Endothelial cell of umbilical vein (primary cell): ENCODE measurements around the gene TTC36. TPM values are rescaled to one million over a fixed set of nuclear protein-coding genes. Genes with fewer than 3 reads are reported as not detected.

Experiments used
- BruUV-seq: library from RNA; stranded (reverse); fragments of 400-500 nt; replicated peaks from 2 replicates; lab custom pipeline; 2021; lab: Mats Ljungman, UMichigan
- CTCF ChIA-PET: fragments of 300-600, 350-600 bp; sonication (Branson Sonifier 250); formaldehyde crosslinking; loops from one replicate; lab custom pipeline; 2021; ENCODE audit warnings: antibody characterized with exemption, inconsistent platforms; lab: Charles Lee
- POLR2A ChIA-PET: fragments of 300-600, 350-600 bp; sonication (Branson Sonifier 250); formaldehyde crosslinking; loops from one replicate; lab custom pipeline; 2021; ENCODE audit warnings: antibody characterized with exemption, inconsistent platforms; lab: Charles Lee
- DNase-seq: peaks from one replicate; pipeline ENCODE4 v3.0.0-alpha.2; 2011; ENCODE audit warnings: low read depth, low spot score
- FAIRE-seq: peaks from 2 replicates; lab custom pipeline; 2011; peaks lifted over from hg19 to GRCh38; lab: Jason Lieb, UNC
- H2AFZ ChIP-seq: 2 replicates; pipeline ENCODE4 v1.6.0; 2012; ENCODE audit warnings: low read depth, low read length, control low read depth, inconsistent platforms
- H3K27ac ChIP-seq: 2 replicates; pipeline ENCODE4 v1.5.1; 2011; ENCODE audit warnings: low read depth, mild to moderate bottlenecking, control low read depth, low read length, moderate library complexity; ENCODE audit not compliant: insufficient read depth
- H3K27me3 ChIP-seq, 2 experiments: 2 replicates each; pipeline versions ENCODE4 v1.6.0 to v1.6.1; 2011; ENCODE audit warnings: low read length in 2 of 2, mixed read lengths in 1 of 2; ENCODE audit not compliant: control insufficient read depth in 2 of 2, insufficient read depth in 2 of 2
- H3K36me3 ChIP-seq, 2 experiments: 2 replicates in 1 of 2; 3 replicates in 1 of 2; pipeline ENCODE4 v1.5.1; 2011; ENCODE audit warnings: low read length in 2 of 2, mild to moderate bottlenecking in 1 of 2, moderate library complexity in 1 of 2; ENCODE audit not compliant: control insufficient read depth in 2 of 2, insufficient read depth in 2 of 2; ENCODE audit errors: extremely low read depth in 1 of 2
- H3K4me1 ChIP-seq: 3 replicates; pipeline ENCODE4 v1.5.1; 2011; ENCODE audit warnings: mild to moderate bottlenecking, low read length; ENCODE audit not compliant: control insufficient read depth, insufficient read depth; ENCODE audit errors: extremely low read depth
- H3K4me2 ChIP-seq: 2 replicates; pipeline ENCODE4 v1.6.1; 2011; ENCODE audit warnings: low read length, control low read depth, mixed read lengths; ENCODE audit not compliant: insufficient read depth
- H3K4me3 ChIP-seq, 3 experiments: fragments of 200-600 bp in 1 of 3; sonication (generic), shearing (Covaris generic) in 1 of 3; replicated peaks in 1 of 3; 2 replicates each; pipeline ENCODE4 v1.5.1; 2011 to 2016; ENCODE audit warnings: control low read depth in 3 of 3, low read length in 3 of 3, mild to moderate bottlenecking in 2 of 3, inconsistent platforms in 1 of 3, low read depth in 1 of 3, moderate library complexity in 1 of 3; ENCODE audit not compliant: insufficient read depth in 1 of 3
- H3K79me2 ChIP-seq: 2 replicates; pipeline ENCODE4 v1.6.0; 2012; ENCODE audit warnings: low read length, inconsistent platforms; ENCODE audit not compliant: control insufficient read depth, insufficient read depth
- H3K9ac ChIP-seq: replicated peaks from 2 replicates; pipeline ENCODE3; 2011; ENCODE audit warnings: low read length, control low read depth; ENCODE audit not compliant: insufficient read depth; ENCODE audit errors: extremely low read depth
- H3K9me1 ChIP-seq: replicated peaks from 3 replicates; pipeline ENCODE4 v1.6.0; 2011; ENCODE audit warnings: mild to moderate bottlenecking, low read length; ENCODE audit not compliant: control insufficient read depth, insufficient read depth; ENCODE audit errors: extremely low read depth
- H3K9me3 ChIP-seq: replicated peaks from 2 replicates; pipeline ENCODE4 v1.5.1; 2012; ENCODE audit warnings: low read length, inconsistent platforms; ENCODE audit not compliant: control insufficient read depth, insufficient read depth
- H4K20me1 ChIP-seq: replicated peaks from 2 replicates; pipeline ENCODE3; 2011; ENCODE audit warnings: mild to moderate bottlenecking, low read length; ENCODE audit not compliant: control insufficient read depth, insufficient read depth; ENCODE audit errors: extremely low read depth
- EZH2 ChIP-seq: IDR thresholded peaks from 2 replicates; pipeline ENCODE4 v1.6.1; 2012; ENCODE audit warnings: borderline replicate concordance, low read depth, mild to moderate bottlenecking, moderate library complexity, low read length, inconsistent platforms; ENCODE audit not compliant: severe bottlenecking
- FOS ChIP-seq: IDR thresholded peaks from 2 replicates; pipeline ENCODE4 v1.6.1; 2011; ENCODE audit warnings: mild to moderate bottlenecking, low read length, moderate library complexity, borderline replicate concordance; ENCODE audit not compliant: insufficient read depth
- JUN ChIP-seq: IDR thresholded peaks from 2 replicates; pipeline ENCODE4 v1.6.1; 2011; ENCODE audit warnings: borderline replicate concordance, low read depth; ENCODE audit not compliant: insufficient read length, insufficient read depth
- MYC ChIP-seq: IDR thresholded peaks from one replicate; pipeline ENCODE4 v1.6.1; 2011; ENCODE audit warnings: mild to moderate bottlenecking, low read depth, low read length
- POLR2A ChIP-seq: IDR thresholded peaks from 2 replicates; pipeline ENCODE4 v1.6.1; 2012; ENCODE audit warnings: low read depth, mild to moderate bottlenecking, control low read depth, low read length
- POLR2AphosphoS5 ChIP-seq: IDR thresholded peaks from 2 replicates; pipeline ENCODE4 v1.6.1; 2012; ENCODE audit warnings: low read depth, mild to moderate bottlenecking, control low read depth, low read length, moderate library complexity; ENCODE audit not compliant: insufficient read depth
- dilution Hi-C: fragments of 300-500 bp; cut with MboI; formaldehyde crosslinking; loops from one replicate; pipeline ENCODE4 v1.15.0; 2019; ENCODE audit warnings: low sequenced_read_pairs; ENCODE audit not compliant: extremely low pct_ligation_motif_present
- intact Hi-C: fragments of 100-400 bp; cut with micrococcal nuclease; formaldehyde crosslinking; loops from one replicate; pipeline ENCODE4 v1.10.0; 2022
- polyA plus RNA-seq, 4 experiments: library from polyadenylated mRNA; depleted of rRNA in 3 of 4; stranded (reverse) in 3 of 4; unstranded in 1 of 4; fragments of >200 nt; gene quantifications; 2 replicates each; pipeline versions ENCODE4 v1.2.1 to v1.2.3, GENCODE V29; 2011 to 2012; ENCODE audit warnings: missing spikeins in 1 of 4
- total RNA-seq: library from RNA; stranded (reverse); gene quantifications from 2 replicates; pipeline ENCODE4 v1.2.3, GENCODE V29; 2021
- TF ChIP-seq, protein P1 (sequence below), 2 donors: IDR thresholded peaks; 1 replicate in 1 of 2; 2 replicates in 1 of 2; pipeline ENCODE4 v1.5.1; 2011; ENCODE audit warnings: low read length in 2 of 2, mild to moderate bottlenecking in 2 of 2, moderate library complexity in 2 of 2, control low read depth in 1 of 2, inconsistent platforms in 1 of 2, low read depth in 1 of 2; ENCODE audit not compliant: insufficient read depth in 1 of 2; ENCODE audit errors: extremely low read depth in 1 of 2
- TF ChIP-seq, protein P2 (sequence below): IDR thresholded peaks from 2 replicates; pipeline ENCODE4 v1.6.1; 2011; ENCODE audit not compliant: insufficient read depth, insufficient read length

TTC36 gene
- total and polyA plus RNA-seq, 2 donors (not counting 3 experiments of a cell fraction or from before 2014, with no cell fraction given) = 0.60 TPM; not detected in 1

DNA sequence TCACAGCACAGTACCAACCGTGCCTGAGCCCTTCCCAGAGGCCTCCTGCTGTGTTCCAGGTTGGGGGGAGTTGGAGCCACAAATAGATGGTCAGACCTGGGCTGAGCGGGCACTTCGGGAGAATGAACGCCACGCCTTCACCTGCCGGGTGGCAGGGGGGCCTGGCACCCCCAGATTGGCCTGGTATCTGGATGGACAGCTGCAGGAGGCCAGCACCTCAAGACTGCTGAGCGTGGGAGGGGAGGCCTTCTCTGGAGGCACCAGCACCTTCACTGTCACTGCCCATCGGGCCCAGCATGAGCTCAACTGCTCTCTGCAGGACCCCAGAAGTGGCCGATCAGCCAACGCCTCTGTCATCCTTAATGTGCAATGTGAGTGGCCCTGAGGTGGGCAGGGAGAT, 4.8 kb downstream of the TTC36 start:
- H3K4me1 ChIP-seq = peaks cover 10% of the 10 kb centered on the region
- BruUV-seq = no TSS peak
- ChIA-PET POLR2A (no interaction called here), CTCF (no interaction called here)
- dilution Hi-C loops (no loop called here), intact Hi-C loops (no loop called here)
- H3K9me1 ChIP-seq = no peaks in the 10 kb centered on the region
- H2AFZ ChIP-seq = no peak overlapping the region
- H4K20me1 ChIP-seq = no peaks in the 10 kb centered on the region
- FAIRE-seq = no peak
- no peak overlapping the region for H3K9ac ChIP-seq
- H3K27ac ChIP-seq = no peak overlapping the region
- TF ChIP-seq POLR2A (no peak), JUN (no peak), EZH2 (no peak), FOS (no peak), MYC (no peak), POLR2AphosphoS5 (no peak)
- TF ChIP-seq, protein P1, sequence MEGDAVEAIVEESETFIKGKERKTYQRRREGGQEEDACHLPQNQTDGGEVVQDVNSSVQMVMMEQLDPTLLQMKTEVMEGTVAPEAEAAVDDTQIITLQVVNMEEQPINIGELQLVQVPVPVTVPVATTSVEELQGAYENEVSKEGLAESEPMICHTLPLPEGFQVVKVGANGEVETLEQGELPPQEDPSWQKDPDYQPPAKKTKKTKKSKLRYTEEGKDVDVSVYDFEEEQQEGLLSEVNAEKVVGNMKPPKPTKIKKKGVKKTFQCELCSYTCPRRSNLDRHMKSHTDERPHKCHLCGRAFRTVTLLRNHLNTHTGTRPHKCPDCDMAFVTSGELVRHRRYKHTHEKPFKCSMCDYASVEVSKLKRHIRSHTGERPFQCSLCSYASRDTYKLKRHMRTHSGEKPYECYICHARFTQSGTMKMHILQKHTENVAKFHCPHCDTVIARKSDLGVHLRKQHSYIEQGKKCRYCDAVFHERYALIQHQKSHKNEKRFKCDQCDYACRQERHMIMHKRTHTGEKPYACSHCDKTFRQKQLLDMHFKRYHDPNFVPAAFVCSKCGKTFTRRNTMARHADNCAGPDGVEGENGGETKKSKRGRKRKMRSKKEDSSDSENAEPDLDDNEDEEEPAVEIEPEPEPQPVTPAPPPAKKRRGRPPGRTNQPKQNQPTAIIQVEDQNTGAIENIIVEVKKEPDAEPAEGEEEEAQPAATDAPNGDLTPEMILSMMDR (IDR thresholded peaks at IDR 0.05; ENCODE audit: extremely low read depth in 1 of 2, insufficient read depth in 1 of 2, low read depth in 1 of 2, low read length in 2 of 2) = no peak
- TF ChIP-seq, protein P2, sequence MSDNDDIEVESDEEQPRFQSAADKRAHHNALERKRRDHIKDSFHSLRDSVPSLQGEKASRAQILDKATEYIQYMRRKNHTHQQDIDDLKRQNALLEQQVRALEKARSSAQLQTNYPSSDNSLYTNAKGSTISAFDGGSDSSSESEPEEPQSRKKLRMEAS = no peak
- no peak for DNase-seq
- H3K79me2 ChIP-seq = no peaks in the 10 kb centered on the region
- H3K27me3 ChIP-seq = no peaks in the 10 kb centered on the region
- no peak overlapping the region for H3K4me3 ChIP-seq
- peaks cover 0 to 2% of the 10 kb centered on the region in 2 experiments for H3K36me3 ChIP-seq
- no peak overlapping the region for H3K4me2 ChIP-seq
- no peaks in the 10 kb centered on the region for H3K9me3 ChIP-seq
